ENCODE measurements around the gene USP8.
"Not testable (repeated sequence)": the region's sequence is repeated elsewhere in the genome, so short reads cannot be mapped to it uniquely, and the experiment has no call there.

USP8 gene

DNA sequence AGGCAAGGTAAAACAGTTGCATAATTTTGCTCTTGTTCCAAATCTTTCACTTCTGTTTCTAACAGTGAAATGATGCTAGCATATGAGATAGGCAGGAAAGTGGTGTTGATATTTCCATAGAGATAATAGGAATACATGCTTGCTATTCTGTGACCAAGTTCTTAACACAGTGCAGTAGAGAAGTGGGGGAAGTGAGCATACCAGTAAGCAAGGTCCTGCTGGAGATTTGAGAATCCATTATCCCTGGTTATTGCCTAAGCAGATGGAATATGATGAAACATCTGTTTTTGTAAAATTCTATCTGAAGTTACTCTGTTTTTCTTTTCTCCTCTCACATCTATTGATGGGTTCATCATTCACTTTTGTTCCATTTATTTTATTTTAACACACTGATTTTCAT is 28.7 kb downstream of the USP8 start:
- no peak for DNase-seq

DNA sequence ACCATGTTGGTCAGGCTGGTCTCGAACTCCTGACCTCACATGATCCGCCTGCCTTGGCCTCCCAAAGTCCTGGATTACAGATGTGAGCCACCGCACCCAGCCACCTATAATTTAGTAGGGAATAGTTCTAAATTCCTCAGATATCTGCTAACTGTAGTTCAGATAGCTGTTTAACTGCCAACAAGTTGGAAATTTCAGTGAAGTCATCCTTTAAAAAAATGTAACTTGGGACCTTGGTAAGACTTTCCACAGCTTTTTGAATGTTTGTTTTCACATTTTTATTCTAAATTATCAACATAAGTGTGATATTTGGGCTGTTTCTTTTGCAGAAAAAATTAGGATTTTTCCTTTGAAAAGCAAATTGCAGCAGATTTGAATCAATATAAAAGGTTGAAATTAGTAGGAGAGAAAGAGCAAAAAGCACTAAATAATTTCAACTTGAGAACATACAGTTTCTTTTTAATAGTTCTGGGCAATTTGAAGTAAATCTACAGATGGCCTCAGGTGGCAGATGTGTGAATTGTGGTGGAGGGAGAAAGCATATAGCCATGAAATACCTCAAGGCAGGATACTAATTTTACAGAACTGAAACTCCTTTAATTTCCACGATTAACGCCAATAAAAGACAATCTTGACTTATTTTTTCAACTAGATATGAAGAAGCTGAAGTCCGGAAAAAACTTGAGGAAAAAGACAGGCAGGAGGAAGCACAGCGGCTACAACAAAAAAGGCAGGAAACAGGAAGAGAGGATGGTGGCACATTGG is 34.3 kb downstream of the USP8 start:
- no peak for DNase-seq

DNA sequence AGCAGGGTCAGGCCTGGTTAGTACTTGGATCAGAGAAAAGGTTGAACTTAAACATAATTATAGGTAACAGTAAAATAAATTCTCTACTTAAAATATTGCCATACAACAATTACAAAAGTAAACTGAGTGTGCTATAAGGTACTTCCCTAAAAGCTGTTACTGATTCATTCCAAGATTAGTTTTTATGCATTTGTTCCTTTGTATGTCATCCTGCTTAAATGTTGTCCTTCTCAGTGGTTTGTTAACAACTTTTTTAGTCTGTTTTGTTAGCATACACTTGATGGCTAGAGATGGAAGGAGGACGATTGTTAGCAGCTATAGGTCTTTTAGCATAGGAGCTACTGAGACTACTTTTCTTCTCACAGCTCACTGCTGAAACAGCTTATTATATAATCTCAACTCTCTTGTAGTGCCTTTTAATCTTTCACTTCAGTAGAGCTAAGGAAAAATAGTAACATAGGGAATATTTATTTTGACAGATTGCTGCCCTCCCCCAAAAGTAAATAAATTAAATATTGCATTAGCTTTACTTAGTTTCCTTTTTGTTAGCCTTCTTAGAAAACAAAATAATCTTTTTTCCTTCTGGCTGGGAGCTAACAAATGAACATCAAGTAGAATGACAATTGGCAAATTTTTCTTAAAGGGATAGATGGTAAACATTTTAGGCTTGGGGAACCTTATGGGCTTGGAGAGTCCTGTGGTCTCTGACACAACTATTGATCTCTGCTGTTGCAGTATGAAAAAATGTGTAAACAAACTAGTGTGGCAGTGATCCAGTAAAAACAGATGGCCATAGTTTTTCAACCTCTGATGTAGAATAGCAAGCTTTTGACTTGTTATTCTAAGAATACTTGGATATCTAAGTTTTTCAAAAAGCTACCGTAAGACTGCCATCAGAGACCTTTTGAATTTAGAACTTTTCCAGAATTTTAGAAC is 39.5 kb downstream of the USP8 start:
- no peak for DNase-seq

DNA sequence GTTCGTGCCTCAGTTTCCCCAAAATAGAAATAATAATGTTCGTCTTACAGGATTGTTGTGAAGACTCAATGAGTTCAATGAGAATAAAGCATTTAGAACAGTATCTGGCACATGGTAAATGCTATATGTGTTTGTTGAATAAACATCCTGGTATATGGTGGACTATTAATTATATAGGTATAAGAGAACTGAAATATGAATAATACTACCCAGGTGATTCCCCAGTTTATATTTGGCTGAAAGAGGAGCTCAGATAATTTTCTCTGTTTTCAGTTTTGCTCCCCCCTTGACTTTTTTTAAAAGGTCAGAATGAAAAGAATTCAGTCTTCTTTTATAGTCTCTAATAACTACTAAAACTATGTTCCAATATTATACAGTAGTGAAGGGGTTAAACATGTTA is 46.9 kb downstream of the USP8 start:
- no peak for DNase-seq

DNA sequence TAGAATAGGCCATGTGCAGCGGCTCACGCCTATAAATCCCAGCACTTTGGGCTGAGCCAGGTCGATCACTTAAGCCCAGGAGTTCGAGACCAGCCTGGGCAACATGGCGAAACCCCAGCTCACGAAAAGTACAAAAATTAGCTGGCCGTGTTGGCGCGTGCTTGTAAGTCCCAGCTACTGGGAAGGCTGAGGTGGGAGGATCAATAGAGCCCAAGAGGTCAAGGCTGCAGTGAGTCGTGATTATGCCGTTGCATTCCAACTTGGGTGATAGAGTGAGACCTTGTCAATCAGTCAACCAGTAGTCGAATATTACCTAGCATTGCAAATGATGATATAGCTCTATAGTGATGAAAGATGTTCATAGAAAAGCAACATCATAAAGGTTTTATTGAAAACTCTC is 51.9 kb downstream of the USP8 start:
- no peak for DNase-seq

DNA sequence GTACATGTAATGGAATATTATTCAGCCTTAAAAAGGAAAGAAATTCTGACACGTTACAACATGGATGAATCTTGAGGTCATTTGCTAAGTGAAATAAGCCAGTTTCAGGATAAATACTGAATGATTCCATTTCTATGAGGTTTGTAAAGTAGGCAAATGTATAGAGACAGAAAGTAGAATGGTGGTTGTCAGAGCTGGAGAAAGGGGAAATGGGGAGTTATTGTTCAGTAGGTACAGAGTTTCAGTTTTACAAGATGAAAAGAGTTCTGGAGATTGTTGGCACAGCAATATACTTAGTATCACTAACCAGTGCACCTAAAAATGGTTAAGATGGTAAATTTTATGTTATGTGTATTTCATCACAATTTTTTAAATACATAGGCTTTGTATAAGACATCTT is 60.6 kb downstream of the USP8 start:
- no peak for DNase-seq

DNA sequence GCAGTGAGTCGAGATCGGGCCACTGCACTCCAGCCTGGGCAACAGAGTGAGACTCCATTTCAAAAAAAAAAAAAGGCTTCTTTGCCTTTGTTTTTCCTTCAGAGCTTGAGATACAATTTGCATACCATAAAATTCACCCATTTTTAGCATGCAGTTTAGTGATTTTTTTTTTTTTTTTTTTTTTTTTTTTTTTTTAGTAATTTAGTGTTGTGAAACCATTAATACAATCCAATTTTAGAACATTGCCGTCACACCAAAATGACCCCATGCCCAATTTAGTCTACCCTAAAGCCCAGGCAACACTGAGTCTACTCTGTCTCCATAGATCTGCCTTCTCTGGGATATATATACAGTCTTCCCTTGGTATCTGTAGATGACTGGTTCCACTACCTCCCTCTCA is 61.2 kb downstream of the USP8 start:
- no peak for DNase-seq

DNA sequence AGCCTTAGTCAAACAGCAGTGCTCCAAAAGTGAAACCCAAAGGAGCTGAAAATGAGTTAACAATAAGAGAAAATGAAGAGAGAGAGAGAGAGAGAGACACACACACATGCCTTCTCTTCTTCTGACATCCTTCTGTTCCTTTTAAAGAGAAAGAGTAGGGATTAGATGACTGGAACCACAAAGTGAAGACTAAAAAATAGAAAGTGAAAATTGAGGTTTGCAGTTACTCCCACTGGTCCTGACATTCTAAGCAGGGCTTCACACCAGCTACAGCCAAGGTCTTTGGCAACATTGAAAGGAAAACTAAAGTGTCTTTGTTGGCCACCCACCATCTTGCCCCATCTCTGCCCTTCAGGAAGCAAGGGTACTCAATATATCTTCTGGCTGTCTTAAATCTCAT is 63.1 kb downstream of the USP8 start:
- no peak for DNase-seq

DNA sequence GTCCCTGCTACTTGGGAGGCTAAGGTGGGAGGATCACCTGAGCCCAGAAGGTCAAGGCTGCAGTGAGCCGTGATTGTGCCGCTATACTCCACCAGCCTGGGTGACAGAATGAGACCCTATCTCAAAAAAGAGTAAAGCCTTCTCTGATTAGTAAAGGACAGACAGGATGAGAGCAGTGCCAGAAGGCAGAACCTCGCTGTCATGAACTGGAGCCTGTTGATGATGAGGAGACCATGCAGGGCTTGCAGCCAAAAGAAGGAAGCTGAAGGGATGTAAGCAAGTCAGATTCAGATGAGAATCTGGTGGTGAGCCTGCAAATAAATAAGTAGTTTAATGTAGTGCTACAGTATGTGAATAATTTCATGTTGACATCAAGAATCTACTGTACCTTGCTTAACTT is 69.4 kb downstream of the USP8 start:
- DNase-seq, result no peak

DNA sequence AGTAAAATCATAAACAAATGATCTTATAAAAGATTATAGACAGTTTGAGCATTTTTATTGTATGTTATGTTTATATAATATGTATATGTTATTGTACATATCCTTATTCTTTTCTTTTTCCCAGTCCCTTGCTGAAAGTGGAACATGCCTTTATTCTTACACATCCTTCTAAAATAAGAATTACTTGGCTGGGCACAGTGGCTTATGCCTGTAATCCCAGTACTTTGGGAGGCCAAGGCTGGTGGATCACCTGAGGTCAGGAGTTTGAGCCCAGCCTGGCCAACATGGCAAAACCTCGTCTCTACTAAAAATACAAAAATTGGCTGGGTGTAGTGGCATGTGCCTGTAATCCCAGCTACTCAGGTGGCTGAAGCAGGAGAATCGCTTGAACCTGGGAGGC is 70.3 kb downstream of the USP8 start:
- DNase-seq, result not testable (repeated sequence)

DNA sequence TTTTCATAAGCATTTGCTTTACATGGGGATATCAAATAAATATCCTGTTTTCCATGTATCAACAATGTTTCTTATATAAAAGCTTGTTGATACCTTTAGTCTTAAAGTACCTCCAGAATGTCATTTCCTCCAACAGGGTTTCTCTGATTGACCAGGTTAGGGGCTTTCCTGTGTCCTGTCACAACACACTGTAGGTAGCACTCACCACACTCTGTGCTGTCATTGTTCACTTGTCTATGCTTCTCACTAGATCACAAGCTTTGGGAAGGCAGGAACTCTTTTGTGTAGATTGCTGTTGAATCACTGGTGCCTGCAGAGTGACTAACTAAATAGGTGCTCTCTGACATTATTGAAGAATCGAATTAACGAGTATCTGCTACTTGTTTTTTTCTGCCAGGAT is 72.5 kb downstream of the USP8 start:
- no peak for DNase-seq

DNA sequence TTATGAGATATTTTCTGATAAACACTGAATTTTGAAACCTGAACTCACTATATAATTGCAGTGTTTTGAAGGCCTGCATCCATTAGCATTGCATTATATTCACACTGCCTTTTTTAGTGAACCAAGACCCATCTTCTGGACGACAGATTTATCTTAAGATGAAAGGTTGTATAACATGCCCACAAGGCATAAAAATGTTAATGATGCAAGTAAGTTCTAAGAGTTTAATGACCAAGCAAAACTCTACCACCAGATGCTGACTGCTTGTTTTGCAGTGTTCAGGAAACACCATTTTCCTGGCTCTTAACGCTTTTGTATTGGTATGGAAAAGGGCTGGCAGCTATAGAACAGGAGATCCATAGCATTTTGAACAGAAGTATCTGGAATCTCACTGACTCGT is 76.1 kb downstream of the USP8 start:
- no peak for DNase-seq

DNA sequence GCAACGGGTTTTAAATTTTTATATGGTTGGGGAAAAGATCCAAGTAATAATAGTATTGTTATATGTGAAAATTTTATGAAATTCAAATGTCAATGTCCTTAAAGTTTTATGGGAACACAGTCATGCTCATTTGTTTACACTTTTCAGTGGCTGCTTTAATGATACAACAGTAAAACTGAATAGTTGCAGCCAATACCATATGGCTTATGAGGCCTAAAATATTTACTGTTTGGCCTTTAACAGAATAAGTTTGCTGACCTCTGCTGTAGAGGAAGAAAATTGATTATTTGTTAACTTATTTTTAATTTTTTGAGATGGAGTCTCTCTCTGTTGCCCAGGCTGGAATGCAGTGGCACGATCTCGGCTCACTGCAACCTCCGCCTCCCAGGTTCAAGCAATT is 77.6 kb downstream of the USP8 start:
- DNase-seq, result no peak

DNA sequence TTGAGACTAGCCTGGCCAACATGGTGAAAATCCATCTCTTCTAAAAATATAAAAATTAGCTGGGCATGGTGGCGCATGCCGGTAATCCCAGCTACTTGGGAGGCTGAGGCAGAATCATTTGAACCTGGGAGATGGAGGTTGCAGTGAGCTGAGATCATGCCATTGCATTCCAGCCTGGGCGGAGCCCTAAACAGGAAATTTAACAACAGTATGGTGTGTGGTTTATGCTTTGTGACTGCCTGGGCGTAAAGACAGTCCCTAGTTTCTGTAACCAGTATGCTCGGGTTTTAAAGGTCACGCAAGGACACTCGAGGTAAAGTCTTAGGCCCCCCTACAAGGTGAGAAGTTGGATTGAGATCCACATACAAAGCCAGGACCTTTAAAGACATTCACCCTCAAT is 78.9 kb downstream of the USP8 start:
- DNase-seq, result no peak

DNA sequence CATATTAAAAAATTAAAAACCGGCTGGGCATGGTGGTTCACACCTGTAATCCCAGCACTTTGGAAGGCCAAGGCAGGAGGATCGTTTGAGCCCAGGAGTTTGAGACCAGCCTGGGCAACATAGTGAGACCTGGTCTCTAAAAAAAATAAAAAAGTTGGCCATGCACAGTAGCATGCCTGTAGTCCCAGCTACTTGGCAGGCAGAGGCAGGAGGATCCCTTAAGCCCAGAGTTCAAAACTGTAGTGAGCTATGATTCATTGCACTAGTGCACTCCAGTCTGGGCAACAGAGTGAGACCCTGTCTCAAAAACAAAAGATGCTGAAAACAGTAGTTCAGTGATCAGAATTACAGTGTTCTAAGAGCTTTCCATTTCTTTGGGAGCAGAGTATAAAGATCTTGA is 81.5 kb downstream of the USP8 start:
- not testable (repeated sequence) for DNase-seq

DNA sequence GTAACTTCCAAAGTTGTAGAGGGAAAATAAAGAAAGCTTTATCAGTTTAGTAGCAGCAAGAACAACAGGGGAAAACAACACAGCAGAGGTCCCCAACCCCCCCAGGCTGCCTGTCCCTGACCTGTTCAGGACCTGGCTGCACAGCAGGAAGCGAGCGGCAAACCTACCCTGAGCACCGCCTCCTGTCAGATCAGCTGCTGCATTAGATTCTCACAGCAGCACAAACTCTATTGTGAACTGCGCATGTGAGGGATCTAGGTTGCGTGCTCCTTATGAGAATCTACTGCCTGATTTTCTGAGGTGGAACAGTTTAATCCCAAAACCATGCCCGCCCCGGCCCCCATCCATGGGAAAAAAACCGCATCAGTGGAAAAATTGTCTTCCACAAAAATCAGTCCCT is 81.9 kb downstream of the USP8 start:
- DNase-seq, result no peak

DNA sequence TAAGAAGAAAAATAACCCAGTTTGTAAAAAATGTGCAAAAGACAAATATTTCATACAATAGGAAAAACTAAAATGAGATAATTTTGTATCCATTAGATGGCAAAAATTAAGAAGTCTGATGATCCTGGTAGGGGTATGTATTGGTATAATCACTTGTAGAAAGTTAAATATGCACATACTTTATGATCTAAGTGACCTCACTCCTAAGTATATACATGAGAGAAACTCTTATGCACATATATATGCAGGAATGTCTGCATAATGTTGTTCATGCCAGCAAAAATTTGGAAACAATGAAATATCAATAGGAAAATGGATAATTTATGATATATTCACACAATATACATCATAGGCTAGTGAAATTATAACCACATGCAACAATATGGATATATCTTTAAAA is 88.8 kb downstream of the USP8 start:
- DNase-seq, result no peak

DNA sequence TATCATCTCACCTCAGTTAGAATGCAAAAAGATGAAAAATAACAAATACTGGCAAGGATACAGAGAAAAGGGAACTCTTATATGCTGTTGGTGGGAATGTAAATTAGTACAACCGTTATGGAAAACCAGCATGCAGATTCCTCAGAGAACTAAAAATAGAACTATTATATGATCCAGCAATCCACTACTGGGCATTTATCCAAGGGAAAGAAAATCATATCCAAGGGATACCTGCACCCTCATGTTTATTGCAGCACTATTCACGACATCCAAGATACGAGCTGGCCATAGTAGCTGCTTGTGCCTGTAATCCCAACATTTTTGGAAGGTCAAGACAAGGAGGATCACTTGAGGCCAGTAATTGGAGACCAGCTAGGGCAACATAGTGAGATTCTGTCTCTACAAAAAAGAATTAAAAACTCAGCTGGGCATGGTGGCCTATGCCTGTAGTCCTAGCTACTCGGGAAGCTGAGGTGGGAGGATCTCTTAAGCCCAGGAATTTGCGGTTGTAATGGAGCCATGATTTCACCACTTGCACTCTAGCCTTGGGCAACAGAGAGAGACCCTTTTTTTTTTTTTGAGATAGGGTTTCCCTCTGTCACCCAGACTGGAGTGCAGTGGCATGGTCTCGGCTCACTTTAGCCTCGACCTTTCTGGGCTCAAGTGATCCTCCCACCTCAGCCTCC is 95.7 kb downstream of the USP8 start:
- DNase-seq, result no peak

DNA sequence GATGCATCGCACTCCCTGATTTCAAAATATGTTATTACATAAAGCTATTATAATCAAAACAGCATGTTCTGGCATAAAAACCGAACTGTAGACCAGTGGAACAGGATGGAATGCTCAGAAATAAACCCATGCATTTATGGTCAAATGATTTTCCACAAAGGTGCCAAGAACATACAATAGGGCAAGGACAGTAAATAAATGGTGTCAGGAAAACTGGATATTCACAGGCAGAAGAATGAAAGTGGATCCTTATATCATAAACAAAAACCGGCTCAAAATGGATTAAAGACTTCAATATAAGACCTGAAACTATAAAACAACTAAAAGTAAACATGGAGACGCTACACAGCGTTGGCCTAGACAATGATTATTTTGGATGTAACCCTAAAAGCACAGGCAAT is 99.6 kb downstream of the USP8 start:
- no peak for DNase-seq

DNA sequence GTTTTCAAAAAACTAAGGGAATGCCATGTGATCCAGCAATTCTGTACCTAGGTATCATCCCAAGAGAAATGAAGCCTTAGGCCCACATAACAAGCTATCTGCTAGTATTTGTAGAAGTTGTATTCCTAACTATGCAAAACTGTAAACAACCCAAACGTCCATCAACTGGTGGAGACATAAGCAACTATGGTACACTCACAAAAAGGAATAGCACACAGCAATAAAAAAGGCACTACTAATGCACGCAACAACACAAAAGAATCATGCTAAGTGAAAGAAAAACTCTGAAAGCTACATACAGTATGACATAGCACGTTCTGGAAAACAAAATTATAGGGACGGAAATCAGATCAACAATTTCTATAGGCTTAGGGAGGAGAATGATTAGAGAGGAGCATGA is 107.0 kb downstream of the USP8 start:
- DNase-seq, result no peak

DNA sequence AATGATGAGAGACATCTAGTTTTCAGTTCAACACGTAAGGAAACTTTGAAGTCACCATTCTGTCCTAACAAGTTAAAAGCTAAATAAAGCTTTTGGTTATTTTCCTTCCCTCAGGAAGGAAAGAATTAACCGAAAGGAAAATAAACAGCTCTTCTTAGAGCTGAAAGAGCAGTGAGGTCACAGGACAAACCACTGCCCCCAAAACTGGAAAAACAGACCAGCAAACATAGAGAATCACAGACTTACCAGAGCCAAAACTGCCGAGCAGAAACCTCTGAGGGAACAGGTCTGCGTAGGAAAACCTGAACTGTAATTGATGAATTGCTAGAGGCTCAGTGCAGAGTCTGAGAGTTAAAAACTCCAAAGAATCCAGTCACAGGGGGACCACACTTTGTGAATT is 107.6 kb downstream of the USP8 start:
- DNase-seq, result no peak

DNA sequence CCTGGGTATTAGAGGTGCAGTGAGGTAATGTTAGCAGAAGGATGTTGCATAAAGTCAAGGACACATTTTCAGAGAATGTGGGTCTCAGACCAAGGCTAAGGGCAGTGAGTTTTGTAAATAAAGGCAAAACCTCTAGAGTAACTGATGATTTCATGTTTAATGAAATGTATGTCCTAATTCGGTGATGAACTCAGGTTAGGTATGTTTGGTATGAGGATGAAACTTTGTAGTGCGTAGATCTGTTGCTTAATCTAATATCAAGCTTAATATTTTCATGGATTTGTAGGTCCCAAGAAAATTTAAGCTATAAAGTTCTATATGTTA is 118.6 kb downstream of the USP8 start:
- DNase-seq, result no peak

DNA sequence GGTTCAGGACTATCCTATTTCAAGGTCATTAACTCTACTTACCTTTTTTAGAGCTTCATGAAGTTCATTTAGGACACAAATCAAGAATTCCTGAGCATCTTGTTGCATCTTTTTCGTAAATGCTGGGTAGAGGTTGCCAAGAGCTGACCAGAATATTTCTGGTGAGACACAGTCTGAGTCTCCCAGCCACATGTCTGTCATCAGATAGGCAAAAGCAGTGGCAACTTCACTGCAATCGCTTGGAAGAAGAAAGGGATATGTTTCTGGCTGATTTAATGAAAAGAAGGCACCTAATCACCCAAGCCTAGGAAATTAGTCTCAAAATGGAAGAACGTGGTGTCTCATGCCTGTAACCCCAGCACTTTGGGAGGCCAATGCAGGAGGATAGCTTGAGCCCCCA is 119.4 kb downstream of the USP8 start:
- no peak for DNase-seq

DNA sequence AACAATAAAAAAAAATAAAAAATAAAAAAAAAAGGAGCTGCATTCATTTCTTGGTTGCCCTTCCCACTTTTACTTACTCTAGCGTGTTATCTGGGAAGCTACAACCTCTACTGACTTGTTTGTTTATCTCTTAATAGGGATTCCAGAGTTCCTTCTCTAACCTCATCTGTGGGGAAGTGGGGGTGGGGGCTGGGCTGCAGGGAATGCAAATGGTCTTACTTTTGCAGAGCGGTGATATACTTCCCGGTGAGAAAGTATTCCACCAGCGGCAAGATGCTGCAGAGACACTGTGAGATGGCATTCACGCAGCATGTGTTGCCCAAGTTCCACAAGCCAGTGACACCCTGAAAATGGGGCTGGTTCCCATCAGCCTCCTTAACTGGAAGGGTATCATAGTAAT is 120.2 kb downstream of the USP8 start:
- DNase-seq, result no peak

All from NCI-H2081 treated with DMSO at 0.1 percent for 48 hours (cell line).